GM19324 (cell line): ENCODE results near the gene APOBEC3H.
A peak's percentile ranks its signal among the peaks of the same experiment; 100 is the strongest.

Experiments
- ATAC-seq: cut with Tn5 transposase; IDR thresholded peaks from one replicate; pipeline ENCODE4 v1.9.1; 2021; ENCODE audit warnings: mild to moderate bottlenecking, moderate library complexity; ENCODE audit not compliant: unreplicated experiment, low FRiP score

Gene APOBEC3H

DNA sequence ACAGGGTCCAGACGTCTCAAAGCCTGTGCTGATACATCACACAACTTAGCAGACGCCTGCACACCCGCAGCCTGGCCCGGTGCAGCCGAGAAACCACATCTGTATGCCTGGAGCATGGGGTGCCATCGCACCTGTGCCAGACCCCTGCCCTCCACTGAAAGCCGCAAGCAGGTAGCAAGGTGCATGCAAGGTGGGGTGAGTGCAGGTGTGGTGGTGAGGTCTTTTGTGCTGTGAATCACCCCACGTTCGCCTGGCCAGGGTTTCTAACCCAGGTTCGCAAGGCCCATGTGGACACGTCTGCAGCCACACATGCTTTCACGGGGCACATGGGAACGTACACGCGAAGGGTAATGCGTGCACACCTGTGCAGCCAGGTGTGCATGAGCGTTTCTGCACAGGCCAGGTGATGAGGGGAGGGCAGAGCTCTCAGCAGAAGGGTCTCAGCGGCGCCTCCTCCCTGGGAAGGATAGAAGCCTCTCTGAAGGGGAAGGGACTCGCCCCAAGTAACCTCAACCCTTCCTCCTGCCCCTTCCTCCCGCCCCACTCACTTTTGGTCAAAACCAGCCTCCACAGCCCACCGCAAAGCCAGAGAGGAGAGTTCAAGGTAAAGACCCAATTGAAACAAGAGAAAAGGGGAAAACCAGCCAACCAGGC is 36.0 kb downstream of the APOBEC3H start:
- no peak for ATAC-seq

DNA sequence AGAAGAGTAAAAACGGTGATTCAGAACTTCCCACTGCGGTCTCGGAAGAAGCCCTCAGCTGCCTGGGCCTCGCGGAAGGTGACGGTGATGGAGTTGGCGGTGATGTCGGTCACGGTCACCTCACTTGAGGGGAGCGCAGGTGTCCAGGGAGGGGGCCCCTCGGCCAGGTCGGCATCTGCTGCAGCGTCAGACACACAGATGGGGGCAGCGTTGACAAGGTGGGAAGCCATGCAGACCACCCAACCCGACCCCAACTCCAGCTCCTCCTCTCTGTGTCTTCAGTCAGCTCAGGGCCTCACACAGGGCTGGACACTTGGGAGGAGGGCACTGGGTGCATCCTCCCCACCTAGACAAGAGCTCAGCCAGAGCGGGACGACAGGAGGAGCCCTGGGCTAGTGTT is 36.8 kb downstream of the APOBEC3H start:
- ATAC-seq, result no peak

DNA sequence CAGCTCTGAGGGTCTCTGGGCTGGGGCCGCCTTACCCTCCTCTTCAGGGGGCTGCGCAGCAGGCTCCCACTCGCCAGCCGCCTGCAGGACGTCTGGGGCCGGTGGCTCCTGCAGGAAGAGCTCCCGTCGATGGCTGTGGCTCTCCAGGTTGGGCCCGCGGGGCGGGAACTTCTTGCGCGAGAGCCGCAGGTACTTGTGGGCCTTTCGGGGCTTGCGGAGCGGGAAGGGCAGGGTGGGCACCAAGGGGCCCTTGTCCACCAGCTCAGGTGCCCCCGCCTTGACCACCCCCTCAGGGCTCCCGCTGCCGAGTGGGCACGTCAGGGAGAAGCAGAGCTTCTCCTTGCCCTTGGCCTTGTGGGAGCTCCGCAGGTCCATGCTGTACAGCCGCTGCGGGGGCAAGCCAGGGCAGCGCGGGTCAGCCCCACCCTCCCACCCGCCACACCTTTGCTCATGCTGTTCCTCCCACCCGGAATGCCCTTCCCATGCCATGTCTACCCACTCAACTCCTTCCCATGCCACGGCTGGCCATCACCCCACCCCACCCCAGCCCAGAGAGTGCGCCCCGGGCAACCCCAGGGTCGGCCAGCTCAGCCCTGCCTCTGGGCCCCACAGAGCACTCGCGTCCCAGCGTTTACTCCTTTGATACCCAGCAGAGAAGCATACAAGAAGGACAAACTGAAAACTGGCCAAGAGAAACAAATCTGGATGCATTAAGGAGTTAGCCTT is 37.5 kb downstream of the APOBEC3H start:
- ATAC-seq, result no peak

DNA sequence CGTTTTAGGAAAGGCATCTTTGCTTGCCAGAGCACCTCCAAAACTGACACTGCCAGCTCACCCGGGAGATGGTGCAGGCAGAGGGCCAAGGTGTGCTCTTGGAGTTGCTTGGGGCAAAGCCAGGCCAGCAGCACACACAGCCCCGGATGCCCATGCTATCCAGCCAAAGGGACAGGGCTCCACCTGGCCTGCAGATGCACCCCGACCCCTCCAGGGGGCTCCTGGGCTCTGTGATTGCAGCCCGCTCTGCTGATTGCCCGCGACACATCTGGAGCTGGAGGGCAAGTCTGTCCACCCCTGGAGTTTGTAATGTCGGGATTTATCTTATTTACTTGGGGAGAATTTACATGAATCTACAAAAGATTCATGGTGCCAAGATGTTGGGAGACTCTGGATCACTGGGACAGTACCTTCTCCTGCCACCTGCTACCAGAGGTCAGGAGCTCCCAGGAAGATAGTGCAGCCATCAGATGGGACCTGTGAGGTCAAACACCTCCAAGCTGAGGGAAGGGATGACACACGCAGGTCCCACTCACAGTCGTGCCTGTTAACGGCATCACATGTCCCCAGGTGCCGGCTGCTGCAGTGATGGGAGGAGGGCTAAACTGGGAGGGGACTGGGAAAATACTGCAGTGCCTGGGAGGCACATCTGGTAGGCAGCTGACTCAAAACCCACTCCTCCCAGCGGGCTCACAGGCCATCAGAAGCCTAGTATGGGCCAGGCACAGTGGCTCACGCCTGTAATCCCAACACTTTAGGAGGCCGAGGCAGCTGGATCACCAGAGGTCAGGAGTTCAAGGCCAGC is 38.2 kb downstream of the APOBEC3H start:
- ATAC-seq, result no peak

DNA sequence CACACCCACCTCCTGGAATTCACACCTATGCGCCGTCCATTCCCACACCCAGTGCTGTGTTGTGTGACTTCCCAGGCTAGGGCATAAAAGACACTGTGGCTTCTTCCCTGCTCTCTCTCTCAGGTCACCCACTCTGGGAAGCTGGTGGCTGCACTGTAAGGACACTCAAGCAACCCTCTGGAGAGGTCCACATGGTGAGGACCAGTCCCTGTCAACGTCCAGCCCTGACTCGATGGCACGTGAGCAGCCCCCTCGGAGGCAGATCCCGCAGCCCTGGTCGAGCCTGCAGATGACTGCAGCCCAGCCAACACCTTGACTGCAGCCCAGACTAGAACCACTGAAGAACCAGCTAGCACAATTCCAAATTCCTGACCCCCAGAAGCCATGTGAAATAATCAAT is 39.3 kb downstream of the APOBEC3H start:
- ATAC-seq, result no peak

DNA sequence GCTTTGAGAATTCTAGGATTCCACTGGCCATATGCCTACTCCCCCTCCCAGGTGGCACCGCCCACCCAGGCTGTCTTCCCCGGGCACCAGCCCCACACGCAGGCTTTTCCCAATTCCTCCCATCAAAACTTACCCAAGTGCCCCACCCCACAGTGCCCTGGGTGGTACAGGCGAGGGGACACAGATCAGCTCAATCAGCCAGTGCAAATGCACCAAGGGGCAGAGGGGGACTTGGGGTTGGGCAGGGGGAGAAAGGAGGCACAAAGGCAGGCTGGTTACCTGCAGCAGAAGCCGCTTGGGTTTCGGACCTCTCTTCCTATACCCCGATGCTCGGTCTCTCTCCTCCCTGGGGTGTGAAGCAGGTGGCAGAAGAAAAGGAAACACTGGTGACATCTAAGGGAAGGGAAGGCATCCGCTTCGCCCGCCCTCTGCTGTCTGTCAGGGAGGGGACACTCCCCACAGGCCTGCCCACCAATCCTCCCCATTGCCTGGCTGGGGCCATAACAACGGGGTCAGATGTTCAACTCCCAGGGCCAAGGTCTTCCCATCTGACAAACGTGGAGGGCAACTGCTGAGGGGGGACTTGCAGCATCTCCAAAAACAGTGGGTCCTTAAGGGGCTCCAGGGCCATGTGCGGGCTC is 41.4 kb downstream of the APOBEC3H start:
- no peak for ATAC-seq

DNA sequence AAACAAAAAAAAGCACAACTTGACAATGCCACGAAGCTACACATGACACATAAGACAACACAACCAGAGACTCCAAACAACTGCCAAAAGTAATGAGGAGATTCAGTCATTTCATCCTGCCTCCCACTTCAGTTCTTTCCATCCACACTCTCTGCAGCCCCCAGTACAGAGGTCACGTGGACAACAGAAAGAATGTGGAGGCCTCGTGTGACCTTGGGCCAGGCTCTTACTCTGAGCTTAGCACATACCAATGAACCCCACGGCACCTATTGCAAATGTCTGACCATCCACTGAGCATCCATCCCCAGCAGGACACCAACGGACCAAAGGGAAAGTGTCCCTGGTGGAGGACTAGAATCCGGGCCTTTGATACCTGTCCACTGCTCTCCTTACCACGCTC is 42.9 kb downstream of the APOBEC3H start:
- ATAC-seq, result no peak

DNA sequence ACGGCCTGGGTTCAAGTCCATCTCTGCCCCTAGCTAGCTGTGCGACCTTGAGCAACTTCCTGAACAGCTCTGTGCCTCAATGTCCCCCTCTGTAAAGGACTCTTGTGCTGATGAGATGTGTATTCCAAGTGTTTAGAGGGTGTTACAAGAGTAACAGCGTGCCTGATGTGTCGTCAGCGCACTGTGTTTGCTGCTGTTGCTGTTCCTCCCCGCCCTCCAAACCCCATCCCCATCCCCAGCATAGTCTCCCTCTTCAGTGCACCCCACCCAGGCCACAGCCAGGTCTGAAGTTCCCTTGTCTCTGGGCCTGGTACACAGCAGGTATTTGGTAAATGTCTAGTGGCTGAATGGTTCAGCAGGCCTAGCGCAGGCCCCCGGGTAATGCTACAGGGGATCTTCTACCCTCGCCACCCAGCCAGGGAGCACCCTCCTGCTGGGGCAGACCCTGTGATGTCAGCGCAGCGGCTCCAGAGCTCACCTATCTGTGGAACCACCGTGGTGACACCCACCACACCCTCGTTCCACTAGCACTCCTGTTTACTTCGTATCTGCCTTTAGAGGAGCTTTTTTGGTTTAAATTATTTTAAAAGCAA is 45.1 kb downstream of the APOBEC3H start:
- ATAC-seq, result no peak

DNA sequence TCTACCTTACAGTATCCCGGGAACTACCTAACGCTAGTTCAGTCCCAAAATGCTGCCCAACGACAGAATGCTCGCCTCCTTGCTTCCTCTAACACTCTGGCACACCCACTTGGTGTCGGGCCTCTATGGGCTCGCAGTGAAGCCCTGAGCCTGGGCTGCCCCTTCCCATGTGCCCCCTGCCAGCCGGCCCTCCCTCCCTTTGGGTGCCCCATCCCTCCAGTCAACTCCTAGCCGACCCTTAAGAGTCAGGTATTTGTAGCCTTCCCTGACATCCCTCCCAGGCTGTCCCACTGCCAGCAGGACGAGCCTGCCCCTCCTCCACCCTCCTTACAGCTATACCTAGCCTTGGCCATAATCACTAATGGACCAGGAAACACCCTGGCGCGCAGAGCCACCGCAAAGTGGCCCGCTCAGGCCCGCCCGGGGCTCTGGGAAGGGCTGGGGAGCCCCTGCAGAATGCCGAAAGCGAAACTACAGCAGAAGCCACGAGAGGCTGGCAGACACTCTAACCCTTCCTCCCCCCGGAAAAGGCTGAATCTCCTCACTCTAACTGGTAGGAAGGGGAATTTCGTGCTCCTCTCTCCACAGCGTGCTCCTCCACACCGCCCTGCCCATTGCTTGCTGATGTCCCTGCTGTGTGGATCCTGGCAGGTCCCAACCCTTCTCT is 47.2 kb downstream of the APOBEC3H start:
- peak; percentile 32 for ATAC-seq

DNA sequence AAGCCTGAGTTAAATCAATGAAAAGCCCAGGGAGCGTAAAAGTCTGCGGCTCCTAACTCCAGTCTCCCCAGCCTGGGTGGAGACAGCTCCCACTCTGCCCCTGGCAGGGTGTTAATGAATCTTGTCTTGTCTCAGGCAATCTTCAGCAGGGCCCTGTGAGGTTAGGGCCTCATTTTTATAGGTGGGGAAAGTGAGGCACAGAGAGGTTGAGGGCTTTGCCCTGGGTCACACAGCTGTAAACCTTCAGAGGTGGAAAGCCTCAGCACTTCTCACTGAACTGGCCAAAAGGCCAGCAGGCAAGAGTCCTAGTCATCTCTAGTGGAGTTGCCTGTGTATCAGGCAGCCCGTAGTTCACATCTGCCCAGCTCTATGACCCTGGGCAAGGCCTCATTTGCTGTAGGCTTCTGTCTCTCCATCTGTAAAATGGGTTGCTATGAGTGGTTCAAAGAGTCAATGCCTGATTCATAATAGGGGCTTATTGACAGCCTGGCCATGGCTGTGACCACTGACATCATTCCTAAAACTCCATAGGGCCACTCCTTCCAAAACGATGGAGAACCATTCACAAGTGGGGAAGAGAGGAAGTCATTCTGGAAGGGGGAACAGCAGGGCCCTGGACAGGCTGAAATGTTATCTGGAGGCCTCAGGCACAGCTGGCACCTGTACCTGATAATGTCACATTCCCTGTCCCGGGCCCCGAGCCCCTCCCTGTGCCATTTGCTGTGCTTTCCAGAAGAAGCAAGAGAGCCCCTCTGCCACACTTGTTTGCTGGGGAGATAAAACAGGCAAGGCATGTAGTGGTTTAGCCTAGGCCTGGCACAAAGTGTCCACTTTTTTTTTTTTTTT is 49.4 kb downstream of the APOBEC3H start:
- no peak for ATAC-seq

DNA sequence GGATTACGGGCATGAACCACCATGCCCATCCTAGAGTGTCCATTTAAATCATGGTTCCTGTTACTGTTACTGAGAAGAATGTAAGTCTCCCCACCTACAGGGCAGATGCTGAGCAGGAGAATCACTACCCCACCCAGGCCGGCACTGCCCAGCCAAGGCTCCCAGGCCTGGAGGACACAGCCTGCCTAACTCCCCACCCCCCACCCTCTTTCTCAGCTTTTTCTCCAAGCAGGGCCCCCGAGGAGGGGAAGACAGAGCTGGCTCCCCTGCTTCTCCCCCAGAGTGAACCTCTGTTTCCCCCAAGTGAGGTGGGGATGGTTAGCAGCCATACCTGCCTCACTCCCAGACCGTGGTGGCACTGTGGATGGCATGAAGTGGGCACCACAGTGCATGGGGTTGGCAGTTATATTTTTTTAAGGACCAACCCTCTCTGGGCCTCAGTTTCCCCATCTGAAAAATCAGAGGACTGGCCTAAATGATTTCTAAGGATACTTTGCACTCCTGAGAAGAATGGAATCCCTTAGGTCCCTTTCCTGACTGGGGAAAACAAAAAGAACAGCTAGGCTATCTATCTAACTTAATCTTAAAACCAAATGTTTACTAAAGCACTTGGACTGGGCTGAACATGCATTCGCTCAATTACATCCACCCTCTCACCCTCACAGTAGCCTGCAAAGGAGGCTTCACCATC is 50.4 kb downstream of the APOBEC3H start:
- no peak for ATAC-seq

DNA sequence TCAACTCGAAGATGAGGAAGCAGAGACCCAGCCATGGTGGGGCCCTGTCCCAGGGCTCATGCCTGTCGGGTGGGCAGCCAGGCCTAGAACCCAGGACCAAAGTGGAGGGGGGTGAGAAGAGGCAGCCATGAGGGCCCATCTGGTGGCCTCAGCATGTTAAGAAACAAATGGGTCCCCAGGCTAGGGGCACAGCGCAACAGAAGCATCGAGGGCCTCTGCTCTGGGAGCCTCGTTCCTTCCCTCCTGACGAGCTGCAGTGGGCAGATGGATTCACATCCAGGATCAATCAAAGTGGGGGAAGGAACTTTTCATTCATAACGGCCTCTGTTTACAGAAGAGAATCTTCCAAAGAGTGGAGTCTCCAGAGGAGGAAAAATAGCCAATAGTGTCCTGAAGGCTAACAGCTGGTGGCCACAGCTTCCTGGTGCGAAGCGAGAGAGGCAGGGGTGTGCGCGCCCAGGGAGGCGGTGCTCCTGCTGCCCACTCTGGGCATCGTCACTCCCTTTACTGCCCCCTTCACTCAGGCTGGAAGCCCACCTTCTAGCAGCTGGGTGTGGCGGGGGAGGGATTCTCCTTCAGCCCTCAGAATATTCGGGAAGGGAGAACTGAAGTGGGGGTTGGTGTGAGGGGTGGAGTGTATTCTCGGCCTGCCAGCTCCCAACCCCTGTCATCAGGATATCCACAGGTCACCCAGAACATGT is 51.1 kb downstream of the APOBEC3H start:
- ATAC-seq, result no peak

DNA sequence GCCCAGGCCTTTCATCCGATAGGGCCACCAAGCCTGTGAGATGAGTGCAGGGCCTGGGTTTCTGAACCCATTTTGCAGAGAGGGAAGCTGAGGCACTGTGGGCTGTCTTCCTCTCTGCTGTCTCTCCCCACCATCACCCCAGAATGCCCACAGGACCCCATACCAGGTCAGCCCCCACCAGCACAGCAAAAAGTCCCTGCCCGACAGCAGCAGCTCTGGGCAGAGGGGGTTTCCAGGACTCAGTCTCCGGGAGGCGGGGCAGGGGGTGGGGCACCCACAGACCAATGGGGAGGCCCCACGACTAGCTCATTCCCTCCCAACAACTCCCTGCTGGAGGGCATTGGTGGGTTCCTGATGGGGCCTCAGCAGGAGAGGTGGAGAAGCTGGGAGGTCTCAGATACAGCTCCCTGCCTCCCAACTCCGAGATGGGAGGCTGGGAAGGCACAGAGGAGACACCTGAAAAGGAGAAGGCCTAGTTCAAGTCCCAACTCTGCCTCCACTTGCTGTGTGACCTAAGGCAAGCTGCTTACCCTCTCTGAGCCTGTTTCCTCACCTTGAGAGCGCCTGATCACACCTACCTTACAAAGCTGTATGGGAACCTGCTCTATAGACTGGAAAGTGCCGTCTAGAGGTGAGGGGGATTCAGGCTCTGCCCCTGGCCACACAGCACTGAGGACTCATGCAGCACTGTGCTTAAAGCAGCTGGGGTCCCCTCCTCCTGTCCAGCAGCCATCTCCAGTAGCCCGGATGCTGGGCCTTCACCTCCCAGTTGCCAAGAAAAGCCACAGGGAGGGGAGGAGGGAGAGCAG is 51.9 kb downstream of the APOBEC3H start:
- ATAC-seq, result no peak

DNA sequence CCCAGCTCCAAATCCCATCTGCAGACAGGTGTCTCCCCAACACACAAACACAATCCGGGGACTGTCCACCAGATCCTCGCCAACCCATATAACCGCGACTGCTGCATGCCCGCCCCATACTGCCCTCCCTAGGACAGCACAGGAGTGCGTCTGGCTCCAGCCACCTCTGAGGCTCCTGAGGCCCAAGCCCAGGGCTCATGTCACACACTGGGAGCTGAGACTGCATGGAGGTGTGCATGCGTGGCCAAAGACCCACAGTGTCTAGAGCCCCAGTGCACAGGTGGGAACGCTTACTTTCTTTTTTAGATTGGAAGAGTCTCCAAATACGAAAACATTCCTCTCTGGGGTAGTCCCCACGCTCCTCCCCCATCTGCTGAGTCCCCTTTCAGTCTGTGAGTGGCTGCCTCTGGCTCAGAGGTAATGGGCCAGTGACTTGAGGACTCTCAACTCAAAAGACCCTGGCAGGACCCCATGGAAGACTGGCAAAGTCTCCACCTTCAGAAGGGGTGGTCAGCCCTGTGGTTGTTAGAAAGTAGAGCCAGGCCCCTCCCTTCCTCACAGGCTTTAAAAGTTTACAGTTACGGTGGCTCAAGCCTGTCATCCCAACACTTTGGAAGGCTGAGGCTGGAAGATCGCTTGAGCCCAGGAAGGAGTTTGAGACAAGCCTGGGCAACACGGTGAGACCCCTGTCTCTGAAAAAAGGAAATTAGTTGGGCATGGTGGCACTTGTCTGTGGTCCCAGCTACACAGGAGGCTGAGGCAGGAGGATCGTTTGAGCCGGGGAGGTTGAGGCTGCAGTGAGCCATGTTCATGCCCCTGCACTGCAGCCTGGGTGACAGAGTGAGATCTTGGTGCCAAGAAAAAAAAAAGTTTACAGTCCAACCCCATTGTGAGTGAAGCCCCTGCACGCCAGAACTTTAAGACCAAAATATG is 53.1 kb downstream of the APOBEC3H start:
- no peak for ATAC-seq

DNA sequence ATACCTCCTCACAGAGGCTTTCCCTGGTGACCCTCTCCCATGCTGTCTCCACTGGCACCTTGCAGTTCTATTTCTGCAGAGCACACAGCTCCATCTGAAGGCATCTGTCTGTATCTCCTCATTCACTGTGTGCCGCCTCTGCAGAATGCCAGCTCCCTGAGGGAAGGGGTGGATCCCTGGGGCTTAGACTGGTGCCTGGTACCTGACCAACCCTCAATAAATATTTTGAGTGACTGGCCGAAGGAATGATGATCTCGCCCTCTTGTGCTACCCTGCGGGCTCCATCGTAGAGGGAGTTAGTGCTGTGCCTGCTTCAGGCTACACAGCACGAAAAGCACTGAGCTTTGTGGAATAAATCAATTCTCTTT is 53.8 kb downstream of the APOBEC3H start:
- ATAC-seq, result no peak

DNA sequence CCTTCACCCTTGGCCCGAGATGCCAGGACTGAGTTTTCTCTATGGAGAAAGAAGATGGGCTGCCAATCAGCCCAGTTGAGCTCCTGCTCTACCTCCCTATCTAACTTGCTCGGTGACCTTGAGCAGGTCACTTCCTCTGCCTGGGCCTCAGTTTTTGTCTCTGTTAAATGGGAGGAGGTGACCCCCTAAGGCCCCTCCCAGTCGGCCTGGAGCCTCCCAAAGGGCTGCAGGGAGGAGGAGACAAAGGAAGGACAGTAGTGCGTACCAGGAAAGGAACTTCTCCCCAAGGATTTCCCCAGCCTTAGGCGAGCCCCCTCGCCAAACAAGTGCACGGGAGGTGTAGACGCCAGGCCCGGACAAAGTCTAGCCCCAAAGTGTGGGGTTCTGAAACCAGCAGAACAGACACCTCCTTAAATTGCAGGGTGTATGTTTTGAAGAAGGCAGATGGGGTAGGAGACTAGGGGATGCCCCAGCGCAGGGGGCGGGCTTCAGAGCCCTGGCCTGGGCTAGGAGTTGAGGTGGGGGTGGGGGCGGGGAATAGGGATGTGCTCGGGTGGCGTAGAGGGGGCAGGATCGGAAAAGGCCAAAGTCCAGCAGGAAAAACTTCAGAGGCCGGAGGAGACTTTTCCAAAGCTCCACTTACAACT is 54.4 kb downstream of the APOBEC3H start:
- ATAC-seq, result no peak
